Sigmoid colon (tissue), 7 donors: ENCODE results near the gene TRAF4. TPM values are rescaled to one million over a fixed set of nuclear protein-coding genes. Genes with fewer than 3 reads are reported as not detected.

ENCODE experiments used
- DNase-seq: peaks from one replicate; pipeline ENCODE4 v3.0.0-alpha.2; 2019
- H3K27ac ChIP-seq, 4 donors: fragments of 200-600 bp; sonication (generic); one replicate each; pipeline ENCODE4 v1.5.1; 2016 to 2019; ENCODE audit warnings: mild to moderate bottlenecking in 1 of 4
- H3K27me3 ChIP-seq, 3 donors: fragments of 200-600 bp; sonication (generic); one replicate each; pipeline ENCODE4 v1.5.1; 2019; ENCODE audit warnings: mild to moderate bottlenecking in 1 of 3
- H3K36me3 ChIP-seq, 4 donors: fragments of 200-600 bp; sonication (generic); one replicate each; pipeline ENCODE4 v1.5.1; 2016 to 2019
- H3K4me1 ChIP-seq, 4 donors: fragments of 200-600 bp; sonication (generic); one replicate each; pipeline ENCODE4 v1.5.1; 2017 to 2019
- H3K4me3 ChIP-seq, 4 donors: fragments of 200-600 bp; sonication (generic); one replicate each; pipeline ENCODE4 v1.5.1; 2017 to 2019; ENCODE audit warnings: mild to moderate bottlenecking in 2 of 4, moderate library complexity in 1 of 4
- H3K9me3 ChIP-seq, 4 donors: fragments of 200-600 bp in 3 of 4; sonication (generic) in 3 of 4; one replicate each; pipeline versions ENCODE4 v1.5.1 to v1.6.1; 2013 to 2019
- CTCF ChIP-seq, 4 experiments: fragments of 450-650 bp in 3 of 4; fragments of 200-600 bp in 1 of 4; IDR thresholded peaks; one replicate each; pipeline ENCODE4 v1.5.1; 2016 to 2019; ENCODE audit warnings: antibody characterized with exemption in 4 of 4, mild to moderate bottlenecking in 3 of 4, moderate library complexity in 2 of 4
- EP300 ChIP-seq, 4 donors: sonication (generic); formaldehyde crosslinking; IDR thresholded peaks; one replicate each; pipeline ENCODE4 v1.6.1; 2017; ENCODE audit warnings: antibody characterized with exemption in 4 of 4
- POLR2A ChIP-seq, 2 donors: fragments of 450-650 bp; IDR thresholded peaks; one replicate each; pipeline ENCODE4 v1.6.1; 2016; ENCODE audit warnings: antibody characterized with exemption in 2 of 2, mild to moderate bottlenecking in 2 of 2, moderate library complexity in 2 of 2
- POLR2AphosphoS5 ChIP-seq, 4 donors: sonication (generic); formaldehyde crosslinking; IDR thresholded peaks; one replicate each; pipeline ENCODE4 v1.6.1; 2017; ENCODE audit warnings: antibody characterized with exemption in 4 of 4
- WGBS, 2 donors: extraction: QIAGEN DNeasy Blood & Tissue Kit; methylation state at CpG; one replicate each; pipeline ENCODE4 v1.1.7; 2013; 5-methylcytosine and 5-hydroxymethylcytosine counted together
- intact Hi-C: fragments of 100-400 bp; cut with DNase I; formaldehyde crosslinking; loops from one replicate; pipeline ENCODE4 v1.15.1; 2023
- polyA plus RNA-seq, 3 donors: library from polyadenylated mRNA; stranded (reverse); fragments of 200-250 nt; gene quantifications; one replicate each; pipeline ENCODE4 v1.2.3, GENCODE V29; 2013
- total RNA-seq, 4 donors: library from RNA; depleted of rRNA; stranded (reverse); fragments of >200 nt; gene quantifications; one replicate each; pipeline ENCODE4 v1.1.0, GENCODE V29; 2016
- donor health status: healthy with polysubstance abuse.
- donor health status: Bipolar disorder and iron deficiency.
- donor health status: healthy.

The TRAF4 gene
- total and polyA plus RNA-seq, 7 donors, result 3.9 to 94.1 (median 11.6) TPM

DNA sequence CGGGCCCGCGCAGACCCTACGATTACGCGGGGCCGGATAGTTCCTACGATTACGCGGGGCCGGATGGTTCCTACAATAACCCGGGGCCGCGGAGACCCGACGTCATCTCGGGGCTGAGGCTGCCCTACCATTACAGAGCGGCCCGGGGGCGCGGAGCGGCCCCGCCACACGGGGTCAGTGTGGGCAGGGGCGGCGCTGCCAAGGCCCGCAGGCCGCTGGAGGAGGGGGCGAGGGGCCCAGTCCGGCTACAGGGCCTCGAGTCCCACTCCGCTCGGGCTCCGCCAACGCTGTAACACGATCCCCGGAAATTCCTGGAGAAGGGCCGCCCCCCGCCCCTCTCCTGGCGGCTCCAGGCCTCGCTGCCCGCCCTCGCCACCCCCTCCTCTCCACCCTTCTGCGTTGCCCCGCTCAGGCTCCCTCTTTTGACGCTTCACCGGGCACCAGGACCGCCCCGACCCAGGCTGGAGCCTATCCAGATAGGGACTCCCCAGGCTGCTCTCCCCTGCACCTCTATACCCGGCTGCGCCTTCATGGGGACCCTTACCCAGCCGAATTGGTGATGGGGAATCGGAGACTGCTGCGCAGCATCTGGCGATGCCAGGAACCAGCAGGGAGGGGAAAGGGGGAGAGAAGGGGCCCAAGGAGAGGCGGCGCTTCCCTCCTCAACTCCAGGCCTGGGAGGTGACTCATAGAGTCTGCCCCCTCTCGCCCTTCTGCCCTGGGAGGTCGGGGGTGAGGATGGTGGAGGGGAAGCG lies 26.1 kb upstream of the TRAF4 start, which contains the start of gene RAB34:
Gene RAB34 (minus strand): TSS at position 291 of the 755 bp plus-strand sequence. CDS start 602 bp downstream, outside the sequence.
- Histone ChIP-seq H3K4me3 (peak within 1 kb of the TSS; percentile 66 to 83 (median 78)), H3K36me3 (peaks cover 7 to 42% (median 29%) of the 10 kb centered on the region in 4 donors), H3K27me3 (no peaks in the 10 kb centered on the region), H3K4me1 (peaks cover 0 to 64% (median 54%) of the 10 kb centered on the region in 4 donors), H3K9me3 (no peaks in the 10 kb centered on the region), H3K27ac (peak within 1 kb of the TSS; percentile 91 to 95 (median 94))
- peak; percentile 92 for DNase-seq
- WGBS, 2 donors, result 12 to 26% methylated on average over 60 of the region's 60 CpGs
- TF ChIP-seq POLR2AphosphoS5 (IDR thresholded peaks at IDR 0.05) (peak; percentile 44 to 83 (median 72)), EP300 (IDR thresholded peaks at IDR 0.05) (no peak), CTCF (IDR thresholded peaks at IDR 0.05) (peak in 1 of 4 experiments; percentile 24), POLR2A (IDR thresholded peaks at IDR 0.05) (peak; percentile 9 to 18)
- intact Hi-C loops, result no loop called here

DNA sequence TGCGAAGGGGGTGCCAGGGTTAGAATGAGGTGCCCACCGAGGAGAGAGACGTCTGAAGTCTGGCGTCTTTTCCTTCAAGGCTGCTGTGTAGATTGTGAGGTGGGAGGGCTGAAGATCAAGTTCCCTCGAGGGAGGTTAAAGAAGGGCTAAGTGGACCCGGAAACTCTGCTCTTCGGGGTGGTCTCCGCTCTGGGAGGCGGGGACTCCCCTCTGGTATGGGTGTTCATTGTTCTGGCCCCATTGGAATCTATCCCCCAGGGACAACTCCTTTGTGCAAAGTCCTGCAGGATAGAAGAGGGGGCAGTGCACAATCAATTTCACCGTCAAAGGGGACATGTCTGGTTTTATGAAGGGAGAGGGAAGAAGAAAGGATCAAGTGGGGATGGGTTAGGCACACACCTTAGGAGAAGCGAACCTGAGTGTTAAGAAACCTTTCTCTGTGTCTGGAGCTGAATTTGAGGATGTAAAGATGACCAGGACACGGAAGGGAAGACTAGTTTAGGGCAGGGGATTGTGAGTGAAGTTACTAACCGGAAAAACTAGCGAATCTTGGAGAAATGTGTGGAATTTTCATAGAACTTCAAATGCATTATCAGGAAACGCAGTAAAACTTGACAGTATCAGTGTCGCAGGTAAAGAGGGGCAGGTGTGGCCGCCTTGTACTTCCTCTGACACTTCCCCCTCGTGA lies 25.3 kb upstream of the TRAF4 start:
- Histone ChIP-seq H3K27me3 (no peaks in the 10 kb centered on the region), H3K27ac (peak overlapping the region; percentile 91 to 95 (median 94)), H3K9me3 (no peaks in the 10 kb centered on the region), H3K4me1 (peaks cover 0 to 68% (median 54%) of the 10 kb centered on the region in 4 donors), H3K36me3 (peaks cover 15 to 49% (median 36%) of the 10 kb centered on the region in 4 donors), H3K4me3 (peak overlapping the region; percentile 66 to 83 (median 78))
- TF ChIP-seq EP300 (IDR thresholded peaks at IDR 0.05) (no peak), CTCF (IDR thresholded peaks at IDR 0.05) (no peak), POLR2A (IDR thresholded peaks at IDR 0.05) (no peak), POLR2AphosphoS5 (IDR thresholded peaks at IDR 0.05) (no peak)
- DNase-seq, result no peak
- WGBS, 2 donors, result 59 to 73% methylated on average over 18 of the region's 18 CpGs
- intact Hi-C loops, result no loop called here

GRCh38 chr17:28719021-28719433 lies 24.8 kb upstream of the TRAF4 start:
- DNase-seq, result no peak
- H3K9me3 ChIP-seq, result no peaks in the 10 kb centered on the region
- TF ChIP-seq CTCF (IDR thresholded peaks at IDR 0.05) (no peak), POLR2AphosphoS5 (IDR thresholded peaks at IDR 0.05) (peak in 1 of 4 donors; percentile 49)
- peaks cover 0 to 68% (median 54%) of the 10 kb centered on the region in 4 donors for H3K4me1 ChIP-seq
- intact Hi-C loops, result no loop called here
- WGBS, 2 donors, result 20 to 41% methylated on average over 18 of the region's 18 CpGs
- peak overlapping the region; percentile 73 to 95 (median 84) for H3K4me3 ChIP-seq
- H3K36me3 ChIP-seq, result peaks cover 17 to 49% (median 39%) of the 10 kb centered on the region in 4 donors
- H3K27me3 ChIP-seq, result no peaks in the 10 kb centered on the region
- peak overlapping the region; percentile 91 to 95 (median 94) for H3K27ac ChIP-seq

GRCh38 chr17:28720247-28720996 lies 23.4 kb upstream of the TRAF4 start:
- Histone ChIP-seq H3K4me3 (peak overlapping the region; percentile 73 to 95 (median 84)), H3K36me3 (peaks cover 17 to 43% (median 29%) of the 10 kb centered on the region in 4 donors), H3K4me1 (peaks cover 0 to 72% (median 57%) of the 10 kb centered on the region in 4 donors), H3K27me3 (peaks cover 0 to 1% (median 0%) of the 10 kb centered on the region in 3 donors), H3K27ac (peak overlapping the region; percentile 91 to 95 (median 94)), H3K9me3 (no peaks in the 10 kb centered on the region)
- intact Hi-C loops, result loop anchor here (10.0 kb wide), 1 partner anchor 574 kb away; the partner anchor contains the start of gene NUFIP2
- DNase-seq, result no peak
- no peak for TF ChIP-seq EP300 (IDR thresholded peaks at IDR 0.05)
- TF ChIP-seq CTCF (IDR thresholded peaks at IDR 0.05), result peak in 1 of 4 experiments; percentile 6
- WGBS, 2 donors, result 1 to 3% methylated on average over 30 of the region's 30 CpGs
